Ishikawa (cell line): ENCODE data around the gene TNFRSF1A.

Experiments used
- CREB1 ChIP-seq: IDR thresholded peaks from 2 replicates; pipeline ENCODE4 v1.6.1; 2012; ENCODE audit warnings: low read depth
- EP300 ChIP-seq: IDR thresholded peaks from 2 replicates; pipeline ENCODE4 v1.6.1; 2012; ENCODE audit warnings: borderline replicate concordance
- TAF1 ChIP-seq: IDR thresholded peaks from 2 replicates; pipeline ENCODE4 v1.6.1; 2012; ENCODE audit warnings: low read depth, mild to moderate bottlenecking
- YY1 ChIP-seq: IDR thresholded peaks from 2 replicates; pipeline ENCODE4 v1.6.1; 2012; ENCODE audit warnings: low read depth

DNA sequence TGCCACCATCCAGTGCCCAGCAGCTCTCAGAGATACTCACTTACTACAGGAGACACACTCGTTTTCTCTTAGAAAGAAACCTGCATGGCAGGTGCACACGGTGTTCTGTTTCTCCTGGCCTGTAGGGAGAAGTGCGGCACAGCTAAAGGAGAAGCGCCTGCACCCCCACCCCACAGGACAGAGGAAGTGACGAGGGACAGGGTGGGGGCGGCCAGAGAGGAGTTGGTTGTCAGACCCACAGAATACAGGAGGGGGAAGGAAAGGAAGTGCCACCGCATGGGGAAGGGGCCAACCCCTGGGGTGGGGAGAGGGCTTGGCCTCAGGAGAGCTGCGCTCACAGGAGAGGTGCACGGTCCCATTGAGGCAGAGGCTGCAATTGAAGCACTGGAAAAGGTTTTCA lies 8.8 kb downstream of the TNFRSF1A start:
- TF ChIP-seq TAF1: no peak
- no peak for TF ChIP-seq EP300
- no peak for TF ChIP-seq CREB1
- TF ChIP-seq YY1: no peak
